ENCODE measurements around the gene RSRC1.
A peak's percentile ranks its signal among the peaks of the same experiment; 100 is the strongest.

Gene RSRC1

DNA sequence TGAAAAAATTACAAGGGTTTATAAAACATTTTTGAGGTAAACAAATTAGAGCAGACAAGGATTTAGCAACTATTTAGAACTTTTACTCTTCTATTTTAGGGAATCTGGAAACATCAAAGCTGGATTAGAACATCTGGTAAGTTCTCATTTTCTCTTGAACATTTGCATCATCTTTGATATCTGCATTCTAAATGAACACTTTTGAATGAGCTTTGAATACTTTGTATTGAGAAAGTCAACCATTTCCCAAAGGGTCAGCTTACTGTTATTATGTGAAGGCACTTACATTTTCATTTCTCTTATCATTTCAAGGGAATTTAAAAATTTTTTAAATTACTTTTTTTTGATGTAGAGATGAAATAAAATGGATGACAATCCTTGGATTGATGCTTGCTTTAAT lies 188.1 kb downstream of the RSRC1 start:
- H3K9me3 ChIP-seq (ENCODE audit: insufficient read depth, low read length) = no peaks in the 10 kb centered on the region
- H3K4me3 ChIP-seq (ENCODE audit: low read length) = no peak overlapping the region
- H3K27ac ChIP-seq (ENCODE audit: low read length) = no peak overlapping the region
- H3K9ac ChIP-seq (ENCODE audit: low read length) = no peak overlapping the region
- H4K20me1 ChIP-seq (ENCODE audit: insufficient read depth, low read length) = no peaks in the 10 kb centered on the region
- H3K79me2 ChIP-seq (ENCODE audit: low read length) = no peaks in the 10 kb centered on the region
- H3K36me3 ChIP-seq (replicated peaks; ENCODE audit: low read depth, low read length) = peaks cover 3% of the 10 kb centered on the region
- H3K27me3 ChIP-seq (ENCODE audit: low read depth, low read length) = no peaks in the 10 kb centered on the region
- H3K4me1 ChIP-seq (ENCODE audit: low read length) = no peaks in the 10 kb centered on the region
- no peak overlapping the region for H3K4me2 ChIP-seq (ENCODE audit: low read length)
- no peak for TF ChIP-seq EZH2phosphoT487 (IDR thresholded peaks at IDR 0.05; ENCODE audit: low read depth)
- TF ChIP-seq, protein P1, sequence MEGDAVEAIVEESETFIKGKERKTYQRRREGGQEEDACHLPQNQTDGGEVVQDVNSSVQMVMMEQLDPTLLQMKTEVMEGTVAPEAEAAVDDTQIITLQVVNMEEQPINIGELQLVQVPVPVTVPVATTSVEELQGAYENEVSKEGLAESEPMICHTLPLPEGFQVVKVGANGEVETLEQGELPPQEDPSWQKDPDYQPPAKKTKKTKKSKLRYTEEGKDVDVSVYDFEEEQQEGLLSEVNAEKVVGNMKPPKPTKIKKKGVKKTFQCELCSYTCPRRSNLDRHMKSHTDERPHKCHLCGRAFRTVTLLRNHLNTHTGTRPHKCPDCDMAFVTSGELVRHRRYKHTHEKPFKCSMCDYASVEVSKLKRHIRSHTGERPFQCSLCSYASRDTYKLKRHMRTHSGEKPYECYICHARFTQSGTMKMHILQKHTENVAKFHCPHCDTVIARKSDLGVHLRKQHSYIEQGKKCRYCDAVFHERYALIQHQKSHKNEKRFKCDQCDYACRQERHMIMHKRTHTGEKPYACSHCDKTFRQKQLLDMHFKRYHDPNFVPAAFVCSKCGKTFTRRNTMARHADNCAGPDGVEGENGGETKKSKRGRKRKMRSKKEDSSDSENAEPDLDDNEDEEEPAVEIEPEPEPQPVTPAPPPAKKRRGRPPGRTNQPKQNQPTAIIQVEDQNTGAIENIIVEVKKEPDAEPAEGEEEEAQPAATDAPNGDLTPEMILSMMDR (IDR thresholded peaks at IDR 0.05; ENCODE audit: low read depth, low read length) = no peak
- H2AFZ ChIP-seq (ENCODE audit: low read depth, low read length) = no peak overlapping the region

DNA sequence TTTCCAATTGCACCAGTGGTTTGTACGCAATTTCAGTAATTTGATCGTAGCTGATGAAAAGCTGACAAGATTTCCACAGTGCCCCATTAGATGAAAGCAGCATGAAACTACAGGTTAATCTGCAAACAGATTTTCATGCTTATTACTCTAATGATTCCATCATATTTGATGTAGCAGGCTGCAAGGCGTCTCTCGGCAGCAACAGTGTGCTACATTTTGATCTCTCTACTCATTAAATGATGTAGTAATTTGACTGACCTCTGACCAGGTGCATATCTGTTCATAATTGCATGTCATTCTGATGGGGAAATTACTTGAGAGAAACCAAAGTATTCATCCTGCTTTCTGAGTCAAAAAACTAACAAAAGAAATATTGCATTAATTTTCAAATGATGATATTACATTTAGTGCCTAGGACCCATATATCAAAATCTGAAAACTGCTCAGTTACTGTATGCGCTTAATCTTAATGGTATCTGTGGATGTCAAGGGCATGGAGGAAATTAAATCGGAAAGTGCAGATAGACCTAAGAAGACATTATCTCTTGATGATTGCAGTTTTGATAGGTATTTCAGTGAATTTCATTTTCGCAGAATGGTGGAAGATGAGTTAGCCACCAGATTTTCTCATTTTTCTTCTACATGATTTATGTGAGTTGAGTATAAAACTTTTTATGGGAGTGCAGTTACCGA lies 198.5 kb downstream of the RSRC1 start:
- H3K9me3 ChIP-seq (ENCODE audit: insufficient read depth, low read length) = no peaks in the 10 kb centered on the region
- no peaks in the 10 kb centered on the region for H3K27me3 ChIP-seq (ENCODE audit: low read depth, low read length)
- no peaks in the 10 kb centered on the region for H3K36me3 ChIP-seq (replicated peaks; ENCODE audit: low read depth, low read length)
- no peak overlapping the region for H3K27ac ChIP-seq (ENCODE audit: low read length)
- no peak overlapping the region for H2AFZ ChIP-seq (ENCODE audit: low read depth, low read length)
- TF ChIP-seq EZH2phosphoT487 (IDR thresholded peaks at IDR 0.05; ENCODE audit: low read depth) = no peak
- TF ChIP-seq, protein P1 (IDR thresholded peaks at IDR 0.05; ENCODE audit: low read depth, low read length) = no peak
- no peaks in the 10 kb centered on the region for H3K79me2 ChIP-seq (ENCODE audit: low read length)
- peaks cover under 1% of the 10 kb centered on the region; the same call in 1 of the 2 replicates for H3K4me1 ChIP-seq (ENCODE audit: low read length)
- H3K4me3 ChIP-seq (ENCODE audit: low read length) = no peak overlapping the region
- no peaks in the 10 kb centered on the region for H4K20me1 ChIP-seq (ENCODE audit: insufficient read depth, low read length)
- no peak overlapping the region for H3K4me2 ChIP-seq (ENCODE audit: low read length)
- H3K9ac ChIP-seq (ENCODE audit: low read length) = no peak overlapping the region

DNA sequence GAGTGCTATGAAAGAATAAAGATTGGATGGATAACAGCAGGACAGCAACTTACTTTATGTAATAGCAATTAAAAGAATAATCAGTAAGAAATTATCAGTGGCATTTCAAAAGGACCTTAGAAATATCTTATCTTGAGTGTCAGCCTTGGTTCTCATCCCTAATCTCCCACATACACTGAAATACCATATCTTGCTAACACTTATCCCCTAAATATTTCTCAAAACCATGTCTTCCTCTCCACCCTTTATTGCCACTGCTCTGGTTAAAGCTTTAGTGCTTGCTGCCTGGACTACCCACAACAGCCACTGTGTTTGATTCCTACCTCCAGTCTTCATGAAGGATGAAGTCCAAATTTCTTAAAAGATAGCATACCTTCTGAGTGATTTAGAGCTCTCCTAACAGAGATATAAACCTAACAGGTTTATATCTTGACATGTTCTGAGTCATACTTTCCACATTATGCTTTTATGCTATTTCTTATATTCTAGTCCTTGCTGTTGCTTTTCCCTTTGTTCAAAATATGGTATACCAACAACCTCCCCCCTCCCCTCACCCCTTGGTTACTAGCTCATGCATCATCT lies 202.8 kb downstream of the RSRC1 start:
- H3K27ac ChIP-seq (ENCODE audit: low read length) = no peak overlapping the region
- H3K9ac ChIP-seq (ENCODE audit: low read length) = no peak overlapping the region

DNA sequence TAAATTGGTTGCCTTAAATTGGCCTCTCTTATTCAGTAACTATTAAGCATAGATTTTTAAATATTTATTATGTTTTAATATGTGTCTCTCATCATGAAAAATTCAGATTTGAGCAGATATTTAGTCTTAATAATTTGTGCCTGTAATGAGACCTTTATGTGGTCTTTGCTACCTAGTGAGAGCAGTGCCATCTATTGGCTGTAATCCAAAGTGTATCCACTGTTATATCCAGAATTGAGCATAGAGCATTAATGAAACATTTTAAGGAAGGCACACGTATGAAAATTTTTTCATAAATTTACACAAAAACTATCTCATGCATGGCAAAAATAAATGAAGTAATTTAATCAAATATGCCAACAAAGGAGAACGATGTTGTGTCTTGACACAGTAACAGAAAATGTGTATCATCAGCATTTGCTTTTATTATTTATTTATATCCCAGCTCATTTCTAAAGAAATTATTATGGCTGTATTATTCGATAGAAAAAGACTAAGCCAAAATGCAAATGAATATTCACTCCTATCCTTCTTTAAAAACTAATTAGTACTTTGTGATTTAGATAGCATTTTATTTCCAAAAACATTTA lies 203.5 kb downstream of the RSRC1 start:
- no peaks in the 10 kb centered on the region for H4K20me1 ChIP-seq (ENCODE audit: insufficient read depth, low read length)
- no peaks in the 10 kb centered on the region for H3K79me2 ChIP-seq (ENCODE audit: low read length)
- peak overlapping the region; percentile 13; the same call in 1 of the 2 replicates for H3K4me2 ChIP-seq (ENCODE audit: low read length)
- no peaks in the 10 kb centered on the region for H3K9me3 ChIP-seq (ENCODE audit: insufficient read depth, low read length)
- peaks cover 20% of the 10 kb centered on the region for H3K4me1 ChIP-seq (ENCODE audit: low read length)
- peaks cover under 1% of the 10 kb centered on the region for H3K36me3 ChIP-seq (replicated peaks; ENCODE audit: low read depth, low read length)
- no peak overlapping the region for H3K9ac ChIP-seq (ENCODE audit: low read length)
- TF ChIP-seq EZH2phosphoT487 (IDR thresholded peaks at IDR 0.05; ENCODE audit: low read depth) = no peak
- TF ChIP-seq, protein P1 (IDR thresholded peaks at IDR 0.05; ENCODE audit: low read depth, low read length) = peak; percentile 74
- H2AFZ ChIP-seq (ENCODE audit: low read depth, low read length) = no peak overlapping the region
- peak overlapping the region; percentile 65; the same call in 1 of the 2 replicates for H3K27ac ChIP-seq (ENCODE audit: low read length)
- H3K27me3 ChIP-seq (ENCODE audit: low read depth, low read length) = no peaks in the 10 kb centered on the region
- H3K4me3 ChIP-seq (ENCODE audit: low read length) = no peak overlapping the region

More for the DNA sequence above, 202.8 kb downstream of the RSRC1 start:
- Histone ChIP-seq H2AFZ (ENCODE audit: low read depth, low read length) (no peak overlapping the region), H3K4me1 (ENCODE audit: low read length) (peaks cover 20% of the 10 kb centered on the region), H4K20me1 (ENCODE audit: insufficient read depth, low read length) (no peaks in the 10 kb centered on the region), H3K9me3 (ENCODE audit: insufficient read depth, low read length) (no peaks in the 10 kb centered on the region), H3K4me3 (ENCODE audit: low read length) (no peak overlapping the region), H3K27me3 (ENCODE audit: low read depth, low read length) (no peaks in the 10 kb centered on the region), H3K4me2 (ENCODE audit: low read length) (no peak overlapping the region), H3K79me2 (ENCODE audit: low read length) (no peaks in the 10 kb centered on the region), H3K36me3 (replicated peaks; ENCODE audit: low read depth, low read length) (no peaks in the 10 kb centered on the region)
- TF ChIP-seq, protein P1 (IDR thresholded peaks at IDR 0.05; ENCODE audit: low read depth, low read length) = no peak
- TF ChIP-seq EZH2phosphoT487 (IDR thresholded peaks at IDR 0.05; ENCODE audit: low read depth) = no peak
